H4 (cell line): ENCODE results near the gene ZFP3. TPM values are rescaled to one million over a fixed set of nuclear protein-coding genes. Genes with fewer than 3 reads are reported as not detected.
"Not testable (repeated sequence)": the region's sequence is repeated elsewhere in the genome, so short reads cannot be mapped to it uniquely, and the experiment has no call there.

Experiments used
- DNase-seq: peaks from one replicate; pipeline ENCODE4 v3.0.0-alpha.2; 2015; ENCODE audit warnings: low spot score
- total RNA-seq: library from RNA; depleted of rRNA; stranded (reverse); fragments of >200 nt; shearing (Covaris generic); gene quantifications from 2 replicates; pipeline ENCODE4 v1.2.3, GENCODE V29; 2014

Gene ZFP3
- total RNA-seq, 1 experiment from 2014 or later = 0.14 TPM

DNA sequence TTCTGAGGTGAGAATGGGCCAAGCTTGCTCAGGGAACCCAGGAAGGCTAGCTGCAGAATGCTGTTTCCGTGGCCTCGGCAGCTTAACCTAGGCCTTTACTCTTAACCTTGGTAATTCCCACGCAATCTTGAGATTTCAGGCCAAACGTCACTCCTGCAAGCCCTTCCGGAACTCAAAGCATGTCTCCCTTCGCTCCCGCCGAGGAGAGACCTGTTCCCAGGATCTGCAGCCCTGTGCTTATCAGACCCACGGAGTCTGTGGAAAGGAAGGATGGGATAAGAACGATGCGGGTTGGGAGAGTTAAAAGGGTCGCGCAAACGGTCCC is 524 bp upstream of the ZFP3 start:
- DNase-seq = no peak

DNA sequence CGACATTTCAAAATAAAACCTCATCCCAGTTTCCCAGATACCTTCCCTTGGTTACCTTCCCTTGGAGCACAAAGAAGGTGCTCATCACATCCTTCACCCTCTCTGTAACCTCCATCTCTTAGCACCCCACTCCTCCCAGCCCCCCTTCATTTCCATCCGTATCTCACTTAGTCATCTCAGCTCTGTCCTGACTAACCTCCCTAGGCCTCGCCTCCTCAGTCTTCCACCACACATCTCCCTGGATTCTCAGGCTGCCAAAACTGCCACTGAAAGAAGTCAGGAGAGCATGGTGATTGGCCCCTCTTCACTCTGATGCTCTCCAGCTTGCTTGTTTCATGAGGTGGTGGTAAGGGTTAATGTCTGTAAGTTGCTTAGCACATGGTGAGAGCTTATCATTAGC is 2.3 kb downstream of the ZFP3 start:
- DNase-seq = no peak

DNA sequence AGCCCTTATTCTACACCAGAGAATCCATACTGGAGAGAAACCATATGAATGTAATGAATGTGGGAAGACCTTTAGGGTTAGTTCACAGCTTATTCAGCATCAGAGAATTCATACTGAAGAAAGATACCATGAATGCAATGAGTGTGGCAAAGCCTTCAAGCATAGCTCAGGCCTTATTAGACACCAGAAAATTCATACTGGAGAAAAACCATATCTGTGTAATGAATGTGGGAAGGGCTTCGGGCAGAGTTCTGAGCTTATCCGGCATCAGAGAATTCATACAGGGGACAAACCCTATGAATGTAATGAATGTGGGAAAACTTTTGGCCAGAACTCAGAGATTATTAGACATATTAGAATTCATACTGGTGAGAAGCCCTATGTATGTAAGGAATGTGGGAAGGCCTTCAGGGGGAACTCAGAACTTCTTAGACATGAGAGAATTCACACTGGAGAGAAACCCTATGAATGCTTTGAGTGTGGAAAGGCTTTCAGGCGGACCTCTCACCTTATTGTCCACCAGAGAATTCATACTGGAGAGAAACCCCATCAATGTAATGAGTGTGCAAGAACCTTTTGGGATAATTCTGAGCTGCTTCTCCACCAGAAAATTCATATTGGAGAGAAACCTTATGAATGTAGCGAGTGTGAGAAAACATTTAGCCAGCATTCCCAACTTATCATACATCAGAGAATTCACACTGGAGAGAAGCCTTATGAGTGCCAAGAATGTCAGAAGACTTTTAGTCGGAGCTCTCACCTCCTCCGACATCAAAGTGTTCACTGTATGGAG is 14.1 kb downstream of the ZFP3 start:
- no peak for DNase-seq

DNA sequence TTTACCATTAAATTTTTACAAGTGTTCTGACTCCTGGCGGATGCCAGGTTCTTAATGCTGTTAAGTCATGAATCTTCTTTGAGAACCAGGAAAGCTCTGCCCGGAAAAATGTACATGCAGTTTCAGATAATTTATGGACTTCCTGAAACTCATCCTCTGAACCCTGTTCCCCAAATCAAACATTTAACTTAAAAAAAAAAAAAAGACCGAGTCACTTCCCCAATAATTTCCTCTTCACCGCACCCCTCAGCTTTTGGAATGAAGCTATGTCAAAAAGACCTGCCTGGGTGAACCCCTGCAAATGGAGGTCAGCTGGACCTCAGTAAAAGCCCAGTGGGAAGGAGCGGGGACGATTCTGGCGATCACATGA is 18.4 kb downstream of the ZFP3 start:
- no peak for DNase-seq

DNA sequence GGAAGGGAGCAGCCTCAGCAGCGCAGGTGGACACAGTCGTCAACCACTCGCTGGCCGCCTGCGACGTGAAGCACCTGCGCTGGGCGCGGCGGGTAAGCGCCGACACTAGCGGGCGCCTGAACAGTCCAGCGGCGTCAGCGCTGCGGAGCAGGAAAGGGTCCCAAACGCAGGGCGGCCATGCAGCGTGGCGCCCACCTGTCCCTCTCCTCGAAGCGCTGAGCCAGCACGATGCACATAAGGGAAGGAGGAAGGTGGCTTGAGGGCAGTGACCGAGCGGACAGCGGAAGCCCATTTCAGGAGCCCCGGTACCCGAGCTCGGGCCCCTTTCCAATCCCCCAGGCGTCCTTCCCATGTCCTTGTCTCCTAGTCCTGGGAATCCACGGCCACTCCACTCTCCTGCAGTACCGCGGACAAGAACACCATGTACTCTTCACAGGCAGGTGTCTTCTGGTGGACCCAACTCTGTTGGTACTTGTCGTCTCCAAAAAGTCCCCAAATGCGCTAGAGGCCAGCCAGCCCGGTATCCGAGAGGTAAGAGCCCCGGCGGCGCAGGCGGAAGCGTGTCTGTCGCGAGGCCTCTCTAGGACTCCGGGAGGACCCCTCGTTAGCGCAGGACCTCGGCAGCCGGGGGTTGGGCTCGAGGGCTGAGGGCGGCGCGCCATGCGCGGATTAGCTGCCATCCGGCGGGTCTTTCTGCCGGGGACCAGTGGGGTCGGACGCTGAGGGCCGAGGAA is 19.0 kb downstream of the ZFP3 start:
- DNase-seq = no peak

DNA sequence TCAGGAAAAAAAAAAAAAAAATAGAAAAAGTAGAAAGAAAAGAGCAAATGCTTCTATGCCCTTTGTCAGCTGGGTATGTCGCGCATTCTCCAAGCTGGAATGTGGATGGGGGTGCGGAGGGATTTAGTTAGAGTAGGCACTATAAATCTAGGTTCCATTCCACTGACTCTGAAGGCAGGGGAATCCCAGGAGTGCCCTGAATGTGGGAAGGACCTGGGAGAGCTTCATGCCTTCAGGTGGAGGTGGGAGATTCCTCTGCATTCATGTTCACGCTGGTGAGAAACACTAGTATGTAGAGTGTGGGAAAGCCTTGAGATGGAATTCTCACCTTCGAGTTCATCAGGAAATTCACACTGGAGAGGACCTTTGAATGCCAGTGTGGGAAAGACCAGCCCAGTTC is 21.0 kb downstream of the ZFP3 start:
- no peak for DNase-seq

DNA sequence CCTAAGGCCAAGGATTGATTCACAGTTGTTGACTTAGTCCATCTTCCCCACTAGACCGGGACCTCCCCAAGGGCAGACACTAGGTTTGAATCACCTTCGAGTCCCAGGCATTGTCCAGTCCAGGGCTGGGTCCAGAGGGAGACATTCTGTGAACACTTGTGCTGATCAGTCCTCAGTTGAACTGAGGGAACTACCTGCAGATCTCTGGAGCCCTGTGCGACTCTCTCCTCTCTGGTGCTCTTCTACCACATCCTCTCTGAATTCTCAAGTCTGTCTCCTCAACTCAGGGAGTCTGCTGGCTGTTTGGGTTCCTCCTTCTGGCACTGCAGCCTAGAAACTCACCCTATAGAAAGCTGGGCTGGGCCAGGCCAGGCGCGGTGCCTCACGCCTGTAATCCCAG is 22.6 kb downstream of the ZFP3 start:
- no peak for DNase-seq

DNA sequence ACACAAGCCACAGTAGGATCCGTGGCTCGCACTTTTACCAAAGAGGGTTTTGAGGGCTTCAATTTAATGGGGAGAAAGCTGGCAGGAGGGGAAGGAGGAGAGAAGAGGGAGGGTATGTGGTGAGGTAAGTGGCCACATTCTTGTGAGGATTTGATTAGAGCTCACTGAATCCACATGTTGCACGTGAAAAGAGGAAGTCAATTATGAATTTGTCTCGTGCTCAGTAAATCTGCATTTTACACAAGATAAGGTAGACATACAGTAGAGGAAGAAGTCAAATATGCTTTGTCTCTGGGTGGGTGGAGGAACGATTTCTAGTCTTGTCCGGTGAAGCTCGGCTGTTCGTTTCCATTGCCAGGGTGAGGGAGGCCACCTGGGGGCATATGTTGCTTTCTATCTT is 32.5 kb downstream of the ZFP3 start:
- DNase-seq = no peak

DNA sequence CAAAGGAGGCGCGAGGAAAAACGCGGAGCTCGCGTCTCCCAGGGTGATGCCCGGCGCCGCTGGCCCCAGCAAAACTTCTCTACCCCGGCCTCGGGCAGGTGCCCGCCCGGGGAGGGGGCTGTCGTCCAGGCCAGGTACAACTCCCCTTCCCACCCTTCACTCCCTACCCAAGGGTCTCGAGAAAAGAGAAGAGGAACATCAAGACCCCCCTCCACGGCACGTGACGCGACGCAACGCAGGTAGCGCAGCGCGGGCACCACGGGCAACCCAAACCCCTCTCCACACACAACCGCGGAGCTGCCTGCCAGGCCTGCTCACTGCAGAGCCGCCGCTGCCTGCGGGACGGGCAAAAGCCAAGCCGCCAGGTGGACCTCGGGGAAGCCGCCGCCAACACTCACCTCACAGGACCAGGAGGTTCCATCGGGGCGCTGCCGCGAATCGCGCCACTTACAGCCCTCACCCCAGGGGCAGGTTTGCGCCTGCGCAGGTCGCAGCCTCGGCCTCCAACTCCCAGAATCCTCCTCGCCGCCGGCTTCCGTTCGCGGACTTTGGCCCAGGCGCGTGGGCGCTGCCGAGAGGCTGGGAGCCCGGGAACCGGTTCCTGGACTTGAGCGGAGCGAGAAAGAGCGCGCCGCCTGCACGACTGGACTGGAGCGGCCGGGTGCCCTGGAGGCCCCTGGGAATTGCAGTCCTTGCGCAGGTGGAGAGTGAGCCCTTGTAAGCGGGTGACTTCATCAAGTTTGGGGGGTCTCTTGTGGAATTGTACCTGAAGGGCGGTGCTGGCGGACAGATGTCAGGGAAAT is 33.3 kb downstream of the ZFP3 start, which contains the start of gene ZNF232:
Gene ZNF232 (minus strand): TSS at position 477 of the 803 bp plus-strand sequence. CDS start 56 bp downstream, at position 421.
- DNase-seq = peak; percentile 73

DNA sequence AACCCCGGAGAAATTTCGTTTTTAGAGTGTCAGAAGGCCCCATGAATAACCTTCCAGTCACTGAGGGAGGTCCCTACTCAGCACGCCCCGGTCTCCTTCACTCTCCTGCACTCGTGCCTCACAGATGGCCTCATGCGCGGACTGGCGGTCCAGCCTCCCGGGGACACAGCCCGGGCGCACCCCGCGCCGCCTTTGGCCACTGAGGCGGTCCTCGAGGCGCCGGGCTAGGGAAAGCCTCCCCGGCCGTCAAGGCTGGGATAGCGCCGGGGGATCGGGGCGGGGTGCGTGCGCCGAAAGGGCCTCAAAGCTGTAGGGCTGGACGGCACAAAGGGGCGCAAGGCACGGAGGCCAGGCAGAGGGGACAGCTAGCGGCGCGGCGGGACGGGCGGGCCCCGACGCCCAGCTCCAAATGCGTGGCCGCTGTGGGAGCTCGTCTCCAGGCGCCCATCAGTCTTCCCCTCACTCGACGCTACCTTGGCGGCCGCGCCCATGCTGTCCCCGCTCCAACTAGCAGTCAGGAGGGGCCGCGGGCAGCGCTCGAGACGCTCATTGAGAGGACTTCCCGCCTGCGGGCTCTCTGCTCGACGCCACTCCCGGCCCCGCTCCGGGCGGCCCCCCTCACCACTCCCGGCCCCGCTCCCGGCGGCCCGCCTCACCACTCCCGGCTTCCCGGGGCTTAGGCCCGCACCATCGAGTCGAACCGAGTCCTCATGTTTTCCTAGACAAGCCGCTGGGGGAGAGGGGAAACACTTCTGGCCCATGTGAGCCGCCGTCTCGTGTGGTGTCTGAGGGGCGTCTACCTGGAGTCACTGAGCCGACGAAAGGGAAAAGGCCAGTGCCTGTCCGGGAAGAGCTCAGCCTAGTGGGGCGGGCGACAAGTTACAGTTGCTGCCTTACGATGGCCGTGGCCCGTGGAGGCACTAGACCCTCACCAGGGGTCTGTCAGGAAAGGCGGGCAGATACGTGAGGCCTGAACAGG is 37.7 kb downstream of the ZFP3 start, which contains the start of gene USP6:
Gene USP6 (plus strand): TSS at position 360 of the 979 bp plus-strand sequence. CDS start 14,336 bp downstream, outside the sequence.
- DNase-seq = no peak

DNA sequence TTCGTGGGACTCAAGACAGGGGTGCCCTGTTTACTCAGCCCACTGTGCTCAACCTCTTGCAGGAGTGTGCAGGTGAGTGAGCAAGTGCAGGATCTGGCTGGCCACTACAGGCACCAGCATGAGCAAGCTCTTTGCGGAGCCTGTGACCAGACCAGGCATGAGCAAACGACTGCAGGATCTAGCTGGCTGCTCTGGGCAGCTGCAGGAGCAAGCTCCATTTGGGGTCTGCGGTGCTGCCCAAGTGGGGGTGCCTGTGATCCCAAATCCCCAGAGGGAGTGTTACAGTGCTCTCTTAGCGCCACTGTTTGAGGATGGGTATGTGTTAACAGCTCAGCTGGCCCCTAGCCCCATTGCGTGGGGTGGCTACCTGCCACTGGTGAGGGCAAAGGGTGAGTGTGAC is 40.0 kb downstream of the ZFP3 start:
- no peak for DNase-seq

DNA sequence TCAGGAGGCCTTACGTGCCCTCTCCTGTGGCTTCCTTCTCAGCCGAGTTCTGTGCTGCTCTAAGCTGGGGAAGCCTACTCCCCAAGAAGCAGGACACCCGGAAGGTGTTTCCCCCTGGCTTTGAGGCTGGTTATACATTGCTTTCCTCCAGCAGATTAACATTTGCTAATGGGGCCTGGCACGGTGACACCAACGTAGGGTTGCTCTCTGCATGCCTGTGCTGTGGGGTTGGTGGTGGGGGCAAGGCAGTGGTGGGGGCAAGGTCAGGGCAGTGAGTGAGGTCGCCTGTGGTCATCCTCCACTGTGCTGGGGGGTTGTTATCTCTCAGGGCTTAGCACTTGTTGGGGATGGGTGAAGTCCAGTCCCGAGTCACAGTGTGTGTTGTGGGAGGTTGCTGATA is 41.8 kb downstream of the ZFP3 start:
- no peak for DNase-seq

DNA sequence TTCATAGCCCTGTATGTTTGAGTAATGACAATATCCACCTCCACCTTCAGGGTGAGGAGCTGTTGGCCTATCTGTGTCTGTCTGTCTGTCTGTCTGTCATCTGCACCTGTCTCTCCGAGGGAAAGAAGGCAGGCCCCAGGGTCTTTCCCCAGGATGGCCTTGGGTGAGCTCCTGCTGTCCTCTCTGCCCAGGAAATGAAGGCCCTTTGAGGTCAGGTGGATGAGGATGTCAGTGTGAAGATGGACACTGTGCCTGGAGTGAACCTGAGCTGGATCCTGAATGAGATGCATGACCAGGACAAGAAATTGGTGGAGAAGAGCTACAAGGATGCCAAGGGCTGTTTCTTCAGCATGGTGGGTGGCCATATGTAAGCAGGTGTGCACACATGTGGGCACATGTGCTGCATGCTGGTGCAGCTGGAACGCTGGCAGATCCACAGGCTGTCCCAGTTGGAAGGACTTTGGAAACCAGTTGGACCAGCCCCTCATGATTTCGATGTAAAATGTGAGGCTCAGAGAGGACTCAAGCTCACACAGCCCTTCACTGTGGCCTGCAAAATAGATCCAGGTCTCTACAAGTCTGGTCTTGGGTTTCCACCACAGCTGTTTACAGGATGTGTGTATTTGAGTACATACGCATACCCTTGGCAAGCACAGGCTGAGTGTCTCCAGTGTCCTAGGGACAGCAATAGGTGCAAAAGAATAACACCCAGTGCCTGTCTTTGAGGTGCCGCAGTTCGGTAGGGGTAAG is 42.3 kb downstream of the ZFP3 start:
- not testable (repeated sequence) for DNase-seq

DNA sequence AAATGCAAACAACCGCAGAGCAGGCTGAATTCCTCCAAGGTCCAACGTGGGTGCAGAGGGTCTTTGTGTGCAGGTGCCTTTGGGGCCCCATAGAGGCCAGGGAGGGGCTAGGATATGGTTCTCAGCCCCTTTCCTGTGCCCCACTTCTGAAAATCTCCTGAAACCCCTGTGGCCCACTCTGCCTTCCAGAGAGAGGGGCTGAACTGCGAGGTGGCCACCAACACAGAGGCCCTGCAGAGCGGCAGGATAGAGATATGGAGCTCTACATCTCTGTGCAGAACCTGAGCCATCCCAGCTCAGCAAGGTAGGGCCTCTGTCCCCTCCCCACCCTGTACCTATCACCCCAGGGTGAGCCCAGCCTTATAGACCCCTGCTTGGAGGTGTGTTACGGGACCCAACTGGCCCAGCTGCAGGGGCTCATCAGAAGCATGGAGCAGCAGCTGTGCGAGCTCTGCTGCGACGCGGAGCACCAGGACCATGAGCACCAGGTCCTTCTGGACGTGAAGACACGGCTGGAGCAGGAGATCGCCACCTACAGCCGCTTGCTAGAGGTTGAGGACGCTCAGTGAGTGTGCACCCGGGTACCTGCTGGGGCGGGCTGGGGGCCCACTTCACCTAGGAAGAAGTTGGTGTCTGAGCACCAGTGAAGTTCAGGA is 43.0 kb downstream of the ZFP3 start:
- DNase-seq = no peak

DNA sequence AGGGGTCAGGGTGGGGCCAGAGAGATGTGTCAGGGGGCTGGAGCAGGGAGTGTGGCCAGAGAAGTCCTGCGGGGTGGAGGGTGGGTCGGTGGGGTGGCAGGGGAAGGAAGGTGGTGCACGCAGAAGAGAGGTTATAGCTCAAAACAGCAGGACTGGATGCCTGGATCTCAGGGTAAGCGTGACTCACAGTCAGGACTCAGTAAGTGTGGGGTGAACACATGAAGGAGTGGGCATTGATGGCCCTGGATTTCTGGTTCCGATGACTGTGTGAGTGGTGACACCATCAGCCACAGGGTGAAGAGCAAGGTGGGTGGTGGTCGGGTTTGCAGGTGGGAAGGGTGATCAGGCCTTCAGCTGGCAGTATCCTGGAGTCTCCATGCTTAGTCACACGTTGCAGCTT is 43.8 kb downstream of the ZFP3 start:
- DNase-seq = not testable (repeated sequence)

DNA sequence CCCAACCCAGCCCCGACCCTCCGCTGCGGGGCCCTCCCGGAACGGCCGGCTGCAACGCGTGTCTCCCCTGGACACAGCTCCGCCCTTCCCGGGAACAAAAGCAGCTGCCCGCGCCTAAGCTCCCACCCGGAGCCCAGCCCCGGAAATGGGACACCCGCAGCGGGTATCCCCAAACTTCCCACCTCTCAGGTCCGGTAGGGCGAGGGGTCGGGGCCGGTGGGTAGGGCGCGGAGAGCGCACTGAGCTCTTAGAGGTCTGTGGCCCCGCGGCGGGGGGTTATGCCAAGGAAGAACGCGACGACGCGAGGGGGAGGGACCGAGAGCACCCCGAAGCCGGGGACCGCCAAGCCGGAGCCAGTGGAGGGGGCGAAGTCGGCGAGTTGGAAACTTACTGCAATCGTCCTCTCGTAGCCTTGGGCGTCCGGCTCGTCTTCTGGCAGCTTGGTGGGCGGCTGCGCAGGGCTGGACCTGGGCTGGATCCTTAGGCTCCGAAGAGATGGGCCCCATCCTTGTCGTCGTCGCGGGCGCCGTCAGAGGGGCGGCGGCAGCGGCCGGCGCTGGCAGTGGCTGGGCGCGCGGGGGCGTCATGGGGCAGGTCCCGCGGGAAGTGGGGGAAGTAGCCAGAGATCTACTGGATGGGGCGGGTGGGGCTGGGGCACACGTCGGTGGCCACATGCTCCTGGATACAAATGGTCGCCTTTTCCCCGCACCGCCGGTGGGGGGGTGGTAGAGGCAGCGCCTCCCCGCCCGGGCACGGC is 44.5 kb downstream of the ZFP3 start:
- no peak for DNase-seq

DNA sequence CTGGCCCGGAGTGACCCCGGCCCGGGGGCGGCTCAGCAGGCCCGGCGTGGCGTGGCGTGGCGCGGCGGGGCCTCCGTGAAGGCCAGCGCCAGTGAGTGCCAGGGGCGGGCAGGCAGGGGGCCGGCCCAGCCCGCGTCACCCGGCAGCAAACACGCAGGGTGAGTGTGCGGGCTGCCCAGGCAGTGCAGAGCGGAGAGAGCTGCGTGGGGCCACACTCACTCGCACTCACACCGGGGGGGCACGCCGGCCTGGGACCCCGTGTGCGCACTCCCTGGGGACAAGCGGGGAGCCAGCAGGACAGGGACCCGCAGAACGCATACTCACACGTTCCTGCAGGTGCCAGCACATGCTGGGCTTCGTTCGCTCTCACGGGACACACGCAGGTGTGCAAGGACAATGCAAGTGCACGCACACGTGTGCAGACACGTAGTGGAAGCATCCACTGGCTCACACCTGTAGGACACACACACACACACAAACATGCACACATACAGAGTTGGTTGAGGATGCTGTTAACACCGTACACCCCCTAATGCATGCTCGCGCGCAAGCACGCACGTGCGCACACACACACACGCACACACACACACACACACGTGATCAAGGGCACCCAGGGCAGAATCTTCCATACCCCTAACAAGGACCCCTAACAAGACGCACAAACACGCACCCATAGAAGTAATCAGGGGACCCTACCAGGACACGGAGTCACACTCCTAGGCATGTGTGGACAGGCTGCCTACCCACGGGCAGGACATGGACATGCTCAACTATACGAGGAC is 45.3 kb downstream of the ZFP3 start:
- no peak for DNase-seq

DNA sequence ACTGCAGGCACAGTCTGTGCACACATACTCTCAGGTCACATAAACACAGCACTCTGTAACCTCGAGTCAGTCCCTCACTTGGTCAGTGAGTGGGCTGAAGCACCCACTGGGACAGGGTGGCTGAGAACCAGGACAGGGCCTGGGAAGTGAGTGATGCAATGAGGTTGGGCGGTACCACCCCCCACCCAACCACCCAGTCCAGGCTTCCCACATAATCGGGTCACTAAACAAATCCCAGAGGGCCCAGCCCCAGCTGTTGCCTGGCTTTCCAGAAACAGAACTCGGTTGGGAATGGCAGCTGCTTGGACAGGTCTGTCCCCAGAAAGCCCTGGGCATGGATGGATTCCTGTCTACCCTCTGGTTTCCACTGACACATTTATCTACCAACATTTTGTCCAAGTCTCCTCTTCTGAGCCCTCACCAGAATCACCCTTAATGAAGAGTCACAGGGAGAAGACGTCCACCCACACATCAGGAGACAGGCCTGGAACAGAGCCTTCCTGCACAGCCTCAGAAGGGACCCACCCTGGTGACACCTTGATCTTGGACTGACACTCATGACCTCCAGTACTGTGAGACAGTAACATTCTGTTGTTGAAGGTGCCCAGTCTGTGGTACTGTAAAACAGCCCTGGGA is 46.0 kb downstream of the ZFP3 start:
- DNase-seq = not testable (repeated sequence)
